ENCODE results near the gene YRDC.

- TF ChIP-seq SRSF4 (IDR thresholded peaks at IDR 0.05; ENCODE audit: low read depth, low read length, poor library complexity, severe bottlenecking) (no peak), THAP11 (CRISPR knock-in tag; IDR thresholded peaks at IDR 0.05) (no peak), PPARG (CRISPR knock-in tag; conservative IDR thresholded peaks at IDR 0.05) (no peak), NFYC (CRISPR knock-in tag; IDR thresholded peaks at IDR 0.05) (no peak), ZNF263 (CRISPR knock-in tag; IDR thresholded peaks at IDR 0.05) (no peak), ATF3 (CRISPR knock-in tag; IDR thresholded peaks at IDR 0.05) (no peak), CTCF (CRISPR knock-in tag; IDR thresholded peaks at IDR 0.05) (no peak), FOXO1 (CRISPR knock-in tag; IDR thresholded peaks at IDR 0.05) (no peak)
Observed at GRCh38 chr1:37822906-37823815, 15.2 kb upstream of the YRDC start.

All from HepG2 (cell line).